Measurements from ENCODE around the gene NFS1. TPM values are rescaled to one million over a fixed set of nuclear protein-coding genes. Genes with fewer than 3 reads are reported as not detected.
"Not testable (repeated sequence)": the region's sequence is repeated elsewhere in the genome, so short reads cannot be mapped to it uniquely, and the experiment has no call there.

The NFS1 gene
- total and polyA plus RNA-seq, 3 donors from 2014 or later = 84.1 to 90.6 (median 86.6) TPM

- intact Hi-C loops (cut with DNase I; ENCODE audit: low total_unique reads) = no loop called here
- Histone ChIP-seq H3K27ac (no peak overlapping the region), H3K27me3 (no peaks in the 10 kb centered on the region), H3K4me1 (no peaks in the 10 kb centered on the region), H3K4me3 (no peak overlapping the region), H3K36me3 (ENCODE audit: low read depth, missing control alignments) (no peaks in the 10 kb centered on the region), H3K9me3 (no peaks in the 10 kb centered on the region)
- 65 to 67% methylated on average over 6 of the region's 6 CpGs for WGBS, 2 donors
- no peak for TF ChIP-seq POLR2A (IDR thresholded peaks at IDR 0.05)
- TF ChIP-seq, protein P1, sequence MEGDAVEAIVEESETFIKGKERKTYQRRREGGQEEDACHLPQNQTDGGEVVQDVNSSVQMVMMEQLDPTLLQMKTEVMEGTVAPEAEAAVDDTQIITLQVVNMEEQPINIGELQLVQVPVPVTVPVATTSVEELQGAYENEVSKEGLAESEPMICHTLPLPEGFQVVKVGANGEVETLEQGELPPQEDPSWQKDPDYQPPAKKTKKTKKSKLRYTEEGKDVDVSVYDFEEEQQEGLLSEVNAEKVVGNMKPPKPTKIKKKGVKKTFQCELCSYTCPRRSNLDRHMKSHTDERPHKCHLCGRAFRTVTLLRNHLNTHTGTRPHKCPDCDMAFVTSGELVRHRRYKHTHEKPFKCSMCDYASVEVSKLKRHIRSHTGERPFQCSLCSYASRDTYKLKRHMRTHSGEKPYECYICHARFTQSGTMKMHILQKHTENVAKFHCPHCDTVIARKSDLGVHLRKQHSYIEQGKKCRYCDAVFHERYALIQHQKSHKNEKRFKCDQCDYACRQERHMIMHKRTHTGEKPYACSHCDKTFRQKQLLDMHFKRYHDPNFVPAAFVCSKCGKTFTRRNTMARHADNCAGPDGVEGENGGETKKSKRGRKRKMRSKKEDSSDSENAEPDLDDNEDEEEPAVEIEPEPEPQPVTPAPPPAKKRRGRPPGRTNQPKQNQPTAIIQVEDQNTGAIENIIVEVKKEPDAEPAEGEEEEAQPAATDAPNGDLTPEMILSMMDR (IDR thresholded peaks at IDR 0.05) = no peak
- DNase-seq = no peak
These were observed 12.5 kb upstream of the NFS1 start for GRCh38 chr20:35711588-35712209.

GRCh38 chr20:35710884-35711587 is 11.9 kb upstream of the NFS1 start:
- Histone ChIP-seq H3K9me3 (no peaks in the 10 kb centered on the region), H3K27ac (no peak overlapping the region), H3K36me3 (ENCODE audit: low read depth, missing control alignments) (peaks cover 5% of the 10 kb centered on the region), H3K27me3 (no peaks in the 10 kb centered on the region), H3K4me3 (no peak overlapping the region), H3K4me1 (no peaks in the 10 kb centered on the region)
- no peak for DNase-seq
- TF ChIP-seq, protein P1 (IDR thresholded peaks at IDR 0.05) = no peak
- TF ChIP-seq POLR2A (IDR thresholded peaks at IDR 0.05) = no peak
- intact Hi-C loops (cut with DNase I; ENCODE audit: low total_unique reads) = no loop called here
- WGBS, 2 donors = 66 to 71% methylated on average over 6 of the region's 6 CpGs

- Histone ChIP-seq H3K4me3 (no peak overlapping the region), H3K27ac (no peak overlapping the region), H3K27me3 (no peaks in the 10 kb centered on the region), H3K36me3 (ENCODE audit: low read depth, missing control alignments) (peaks cover 7% of the 10 kb centered on the region), H3K4me1 (no peaks in the 10 kb centered on the region), H3K9me3 (no peaks in the 10 kb centered on the region)
- no peak for DNase-seq
- TF ChIP-seq POLR2A (IDR thresholded peaks at IDR 0.05) = no peak
- TF ChIP-seq, protein P1 (IDR thresholded peaks at IDR 0.05) = no peak
- intact Hi-C loops (cut with DNase I; ENCODE audit: low total_unique reads) = no loop called here
These were observed 10.9 kb upstream of the NFS1 start for GRCh38 chr20:35710039-35710438.

- Histone ChIP-seq H3K4me1 (no peaks in the 10 kb centered on the region), H3K4me3 (no peak overlapping the region), H3K27ac (no peak overlapping the region), H3K36me3 (ENCODE audit: low read depth, missing control alignments) (peaks cover 7% of the 10 kb centered on the region), H3K9me3 (no peaks in the 10 kb centered on the region), H3K27me3 (no peaks in the 10 kb centered on the region)
- 86 to 88% methylated on average over 1 of the region's 1 CpG for WGBS, 2 donors
- no peak for DNase-seq
- intact Hi-C loops (cut with DNase I; ENCODE audit: low total_unique reads) = no loop called here
- TF ChIP-seq, protein P1 (IDR thresholded peaks at IDR 0.05) = no peak
- no peak for TF ChIP-seq POLR2A (IDR thresholded peaks at IDR 0.05)
These were observed 10.1 kb upstream of the NFS1 start for GRCh38 chr20:35709259-35709658.

GRCh38 chr20:35708502-35708901 is 9.3 kb upstream of the NFS1 start:
- Histone ChIP-seq H3K27me3 (no peaks in the 10 kb centered on the region), H3K27ac (no peak overlapping the region), H3K9me3 (no peaks in the 10 kb centered on the region), H3K36me3 (ENCODE audit: low read depth, missing control alignments) (peaks cover 7% of the 10 kb centered on the region), H3K4me1 (no peaks in the 10 kb centered on the region), H3K4me3 (no peak overlapping the region)
- intact Hi-C loops (cut with DNase I; ENCODE audit: low total_unique reads) = no loop called here
- no peak for DNase-seq
- WGBS, 2 donors = 40 to 47% methylated on average over 1 of the region's 1 CpG
- TF ChIP-seq POLR2A (IDR thresholded peaks at IDR 0.05) = no peak
- TF ChIP-seq, protein P1 (IDR thresholded peaks at IDR 0.05) = no peak

DNA sequence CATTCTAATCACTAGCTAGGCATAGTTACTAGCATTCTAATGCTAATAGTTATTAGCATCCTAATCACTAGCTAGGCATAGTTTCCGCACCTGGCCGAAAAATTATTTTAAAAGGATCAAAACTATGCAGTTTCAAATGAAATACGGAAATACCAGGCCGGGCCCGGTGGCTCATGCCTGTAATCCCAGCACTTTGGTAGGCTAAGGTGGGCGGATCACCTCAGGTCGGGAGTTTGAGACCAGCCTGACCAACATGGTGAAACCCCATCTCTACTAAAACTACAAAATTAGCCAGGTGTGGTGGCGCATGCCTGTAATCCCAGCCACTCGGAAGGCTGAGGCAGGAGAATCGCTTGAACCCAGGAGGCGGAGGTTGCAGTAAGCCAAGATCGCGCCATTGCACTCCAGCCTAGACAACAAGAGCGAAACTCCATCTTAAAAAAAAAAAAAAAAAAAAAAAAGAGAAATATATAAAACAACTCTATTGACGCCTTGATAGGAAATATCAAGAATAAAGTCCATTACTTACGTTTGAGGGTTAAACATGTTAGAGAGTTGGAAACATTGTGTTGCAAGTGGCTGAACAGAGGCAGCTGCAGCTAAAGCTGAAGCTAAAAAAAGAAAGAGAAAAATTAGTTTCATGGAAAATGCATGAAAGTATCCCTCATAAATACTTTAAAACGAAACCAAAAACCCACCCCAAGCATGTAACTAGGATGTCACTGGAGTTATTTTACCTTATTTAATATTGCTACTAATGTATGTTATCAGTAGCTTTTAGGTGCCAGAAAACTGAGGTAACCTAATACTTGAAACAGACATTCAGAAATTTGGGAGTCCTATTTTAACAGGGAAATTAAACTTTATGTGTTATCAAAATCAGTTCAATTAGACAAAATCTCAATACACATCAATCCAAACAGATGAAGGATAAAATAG is 7.7 kb upstream of the NFS1 start:
- H3K27me3 ChIP-seq; H3K9me3 ChIP-seq; intact Hi-C loops (cut with DNase I; ENCODE audit: low total_unique reads); DNase-seq; H3K36me3 ChIP-seq (ENCODE audit: low read depth, missing control alignments); H3K4me1 ChIP-seq; H3K4me3 ChIP-seq; H3K27ac ChIP-seq: not testable (repeated sequence)
- WGBS, 2 donors = 81 to 88% methylated on average over 17 of the region's 17 CpGs
